RWPE1 (cell line): Measurements from ENCODE around the gene RNPS1.

Experiments
- CTCF ChIA-PET: fragments of 350-600 bp; sonication (Branson Sonifier 250); formaldehyde crosslinking; extraction: SDS; loops from one replicate; lab custom pipeline; 2021; lab: Yijun Ruan, JAX
- POLR2A ChIA-PET: fragments of 400-600 bp; formaldehyde crosslinking; extraction: SDS; loops from one replicate; lab custom pipeline; 2020; ENCODE audit warnings: antibody characterized with exemption; ENCODE audit not compliant: low non-redundant PET; lab: Yijun Ruan, JAX
- DNase-seq: peaks from one replicate; pipeline ENCODE4 v3.0.0; 2012; ENCODE audit warnings: low spot score
- H3K27ac ChIP-seq: fragments of 450-650 bp; 2 replicates; pipeline ENCODE4 v1.5.1; 2017
- CTCF ChIP-seq: fragments of 450-650 bp; conservative IDR thresholded peaks from 2 replicates; pipeline ENCODE4 v1.5.1; 2017; ENCODE audit warnings: low read depth, mild to moderate bottlenecking

RNPS1 gene

GRCh38 chr16:2233872-2234812, 33.8 kb downstream of the RNPS1 start:
- no peak for DNase-seq
- no peak for TF ChIP-seq CTCF
- ChIA-PET POLR2A (no interaction called here), CTCF (interaction anchor here (0.5 to 0.6 kb wide), 3 partner anchors 20 to 52 kb away, joined by 3 to 4 read pairs (median 4); no protein-coding TSS in a partner anchor)
- peak overlapping the region; percentile 93; the same call in 1 of the 2 replicates for H3K27ac ChIP-seq

- H3K27ac ChIP-seq: peak overlapping the region; percentile 93
- TF ChIP-seq CTCF: no peak
- ChIA-PET CTCF (interaction anchor here (0.6 to 1.4 kb wide), 2 partner anchors 9 to 38 kb away, joined by 3 read pairs; no protein-coding TSS in a partner anchor), POLR2A (no interaction called here)
- DNase-seq: no peak
Observed at GRCh38 chr16:2233046-2233775, 34.7 kb downstream of the RNPS1 start.

GRCh38 chr16:2232094-2232990, 35.6 kb downstream of the RNPS1 start:
- POLR2A ChIA-PET: no interaction called here
- CTCF ChIA-PET: interaction anchor here (0.6 to 1.4 kb wide), 2 partner anchors 8 to 37 kb away, joined by 3 read pairs; no protein-coding TSS in a partner anchor
- TF ChIP-seq CTCF: no peak
- no peak for DNase-seq
- H3K27ac ChIP-seq: peak overlapping the region; percentile 93

GRCh38 chr16:2231016-2231931, 36.7 kb downstream of the RNPS1 start:
- POLR2A ChIA-PET: no interaction called here

More at GRCh38 chr16:2231016-2231931, 36.7 kb downstream of the RNPS1 start:
- CTCF ChIA-PET: interaction anchor here (1.1 to 2.0 kb wide), 3 partner anchors 20 to 37 kb away, joined by 3 to 6 read pairs (median 5); partner anchors contain the start of gene ECI1
- TF ChIP-seq CTCF: no peak
- H3K27ac ChIP-seq: peak overlapping the region; percentile 93
- DNase-seq: peak; percentile 55
